ENCODE measurements around the gene CYP46A1.

Gene CYP46A1

GRCh38 chr14:99707420-99707819 lies 23.3 kb downstream of the CYP46A1 start:
- no peak for TF ChIP-seq POLR2AphosphoS5 (IDR thresholded peaks at IDR 0.05; ENCODE audit: low read depth, low read length)
- no peak for TF ChIP-seq TAF1 (IDR thresholded peaks at IDR 0.05; ENCODE audit: borderline replicate concordance, insufficient read depth, low read length)
- TF ChIP-seq FOXP2 (optimal IDR thresholded peaks at IDR 0.05; ENCODE audit: borderline replicate concordance, extremely low read depth, extremely low read length, insufficient read depth) = no peak
- TF ChIP-seq SIN3A (IDR thresholded peaks at IDR 0.05; ENCODE audit: borderline replicate concordance, insufficient read depth, low read length) = no peak
- TF ChIP-seq REST (IDR thresholded peaks at IDR 0.05; ENCODE audit: insufficient read depth in 1 of 2, low read depth in 2 of 2, low read length in 2 of 2) = no peak

GRCh38 chr14:99707921-99708320 lies 23.8 kb downstream of the CYP46A1 start:
- no peak for TF ChIP-seq FOXP2 (optimal IDR thresholded peaks at IDR 0.05; ENCODE audit: borderline replicate concordance, extremely low read depth, extremely low read length, insufficient read depth)
- TF ChIP-seq REST (IDR thresholded peaks at IDR 0.05; ENCODE audit: insufficient read depth in 1 of 2, low read depth in 2 of 2, low read length in 2 of 2) = no peak
- TF ChIP-seq TAF1 (IDR thresholded peaks at IDR 0.05; ENCODE audit: borderline replicate concordance, insufficient read depth, low read length) = no peak
- TF ChIP-seq SIN3A (IDR thresholded peaks at IDR 0.05; ENCODE audit: borderline replicate concordance, insufficient read depth, low read length) = no peak
- no peak for TF ChIP-seq POLR2AphosphoS5 (IDR thresholded peaks at IDR 0.05; ENCODE audit: low read depth, low read length)

- no peak for TF ChIP-seq FOXP2 (optimal IDR thresholded peaks at IDR 0.05; ENCODE audit: borderline replicate concordance, extremely low read depth, extremely low read length, insufficient read depth)
- no peak for TF ChIP-seq TAF1 (IDR thresholded peaks at IDR 0.05; ENCODE audit: borderline replicate concordance, insufficient read depth, low read length)
- TF ChIP-seq SIN3A (IDR thresholded peaks at IDR 0.05; ENCODE audit: borderline replicate concordance, insufficient read depth, low read length) = no peak
- TF ChIP-seq REST (IDR thresholded peaks at IDR 0.05; ENCODE audit: insufficient read depth in 1 of 2, low read depth in 2 of 2, low read length in 2 of 2) = no peak
- no peak for TF ChIP-seq POLR2AphosphoS5 (IDR thresholded peaks at IDR 0.05; ENCODE audit: low read depth, low read length)
These were observed 24.4 kb downstream of the CYP46A1 start for GRCh38 chr14:99708449-99708848.

GRCh38 chr14:99713972-99714371 lies 29.9 kb downstream of the CYP46A1 start:
- TF ChIP-seq FOXP2 (optimal IDR thresholded peaks at IDR 0.05; ENCODE audit: borderline replicate concordance, extremely low read depth, extremely low read length, insufficient read depth) (no peak), SIN3A (IDR thresholded peaks at IDR 0.05; ENCODE audit: borderline replicate concordance, insufficient read depth, low read length) (no peak)

GRCh38 chr14:99715266-99716000 lies 31.3 kb downstream of the CYP46A1 start:
- no peak for TF ChIP-seq TAF1 (IDR thresholded peaks at IDR 0.05; ENCODE audit: borderline replicate concordance, insufficient read depth, low read length)

GRCh38 chr14:99716091-99716849 lies 32.2 kb downstream of the CYP46A1 start:
- TF ChIP-seq TAF1 (IDR thresholded peaks at IDR 0.05; ENCODE audit: borderline replicate concordance, insufficient read depth, low read length) = no peak
- TF ChIP-seq POLR2AphosphoS5 (IDR thresholded peaks at IDR 0.05; ENCODE audit: low read depth, low read length) = no peak
- no peak for TF ChIP-seq SIN3A (IDR thresholded peaks at IDR 0.05; ENCODE audit: borderline replicate concordance, insufficient read depth, low read length)
- TF ChIP-seq REST (IDR thresholded peaks at IDR 0.05; ENCODE audit: insufficient read depth in 1 of 2, low read depth in 2 of 2, low read length in 2 of 2) = no peak
- TF ChIP-seq FOXP2 (optimal IDR thresholded peaks at IDR 0.05; ENCODE audit: borderline replicate concordance, extremely low read depth, extremely low read length, insufficient read depth) = no peak
